Ishikawa (cell line): ENCODE measurements around the gene TP53BP1.

Experiments
- CEBPB ChIP-seq: IDR thresholded peaks from 2 replicates; pipeline ENCODE4 v1.6.1; 2012
- CREB1 ChIP-seq: IDR thresholded peaks from 2 replicates; pipeline ENCODE4 v1.6.1; 2012; ENCODE audit warnings: low read depth
- EGR1 ChIP-seq: IDR thresholded peaks from 2 replicates; pipeline ENCODE4 v1.6.1; 2012
- EP300 ChIP-seq: IDR thresholded peaks from 2 replicates; pipeline ENCODE4 v1.6.1; 2012; ENCODE audit warnings: borderline replicate concordance
- FOXM1 ChIP-seq: IDR thresholded peaks from 2 replicates; pipeline ENCODE4 v1.6.1; 2012; ENCODE audit warnings: low read depth, borderline replicate concordance
- MAX ChIP-seq: IDR thresholded peaks from 2 replicates; pipeline ENCODE4 v1.6.1; 2012
- NFIC ChIP-seq: IDR thresholded peaks from 2 replicates; pipeline ENCODE4 v1.6.1; 2012
- RAD21 ChIP-seq: IDR thresholded peaks from 2 replicates; pipeline ENCODE4 v1.6.1; 2012; ENCODE audit warnings: low read depth
- REST ChIP-seq: IDR thresholded peaks from 2 replicates; pipeline ENCODE4 v1.6.1; 2012; ENCODE audit warnings: low read depth, mild to moderate bottlenecking
- TAF1 ChIP-seq: IDR thresholded peaks from 2 replicates; pipeline ENCODE4 v1.6.1; 2012; ENCODE audit warnings: low read depth, mild to moderate bottlenecking
- TCF12 ChIP-seq: IDR thresholded peaks from 2 replicates; pipeline ENCODE4 v1.6.1; 2012; ENCODE audit warnings: low read depth
- TEAD4 ChIP-seq: IDR thresholded peaks from 2 replicates; pipeline ENCODE4 v1.6.1; 2012
- YY1 ChIP-seq: IDR thresholded peaks from 2 replicates; pipeline ENCODE4 v1.6.1; 2012; ENCODE audit warnings: low read depth
- ZBTB7A ChIP-seq: IDR thresholded peaks from 2 replicates; pipeline ENCODE4 v1.6.1; 2012; ENCODE audit warnings: low read depth
- TF ChIP-seq, protein P1 (sequence below): IDR thresholded peaks from 2 replicates; pipeline ENCODE4 v1.6.1; 2012

Gene TP53BP1

DNA sequence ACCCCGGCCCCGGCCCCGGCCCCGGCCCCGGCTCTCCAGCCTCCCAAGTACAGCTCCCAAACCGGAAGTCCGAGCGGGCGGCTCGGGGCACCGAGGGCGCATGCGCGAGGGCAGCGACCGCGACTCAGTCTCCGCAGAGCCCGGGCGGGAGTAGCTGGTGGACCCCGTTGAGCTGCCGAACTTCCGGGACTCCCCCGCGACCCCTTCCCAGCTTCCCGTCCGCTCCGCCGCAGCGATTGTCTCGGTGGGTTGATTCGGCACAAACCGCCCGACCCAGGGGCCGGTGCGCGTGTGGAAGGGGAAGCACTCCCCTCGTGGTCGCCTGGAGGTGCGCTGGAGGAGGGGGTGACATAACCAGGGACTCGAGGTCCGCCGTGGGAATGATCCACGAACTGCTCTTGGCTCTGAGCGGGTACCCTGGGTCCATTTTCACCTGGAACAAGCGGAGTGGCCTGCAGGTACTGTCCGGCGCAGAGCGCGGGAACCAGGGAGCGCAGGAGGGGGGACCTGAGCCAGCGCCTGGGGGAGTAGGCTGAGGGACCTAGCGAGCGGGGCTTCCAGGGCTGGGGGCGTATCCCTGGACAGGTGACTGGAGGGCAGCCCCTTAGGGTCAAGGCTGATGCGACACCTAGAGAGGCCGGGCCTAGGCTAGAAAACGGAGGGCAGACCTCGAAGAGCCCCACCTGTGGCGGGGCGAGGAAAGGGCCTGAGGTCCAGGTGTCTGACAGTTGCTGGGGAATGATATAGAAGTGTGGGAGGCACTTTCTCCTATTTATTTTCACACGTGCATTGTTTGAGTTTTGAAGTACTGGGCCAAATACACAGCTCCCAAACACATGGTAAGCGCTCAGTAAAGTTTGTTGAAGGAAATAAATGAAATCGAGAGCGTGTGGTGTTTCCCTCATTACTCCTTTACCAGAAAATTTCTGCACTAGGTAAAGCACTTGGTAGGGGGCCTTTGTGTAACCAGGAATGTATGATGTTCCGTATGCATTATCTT is 121.7 kb downstream of the TP53BP1 start, which contains the start of the genes TUBGCP4 and ZSCAN29:
TUBGCP4 (plus strand) TSS at position 127 of the 1,000 bp plus-strand sequence; CDS start at position 381, 254 bp downstream.
ZSCAN29 (minus strand) TSS at position 69 of the 1,000 bp plus-strand sequence. CDS start 1,130 bp downstream, outside the sequence.
- peak; percentile 85 for TF ChIP-seq ZBTB7A
- peak; percentile 83 for TF ChIP-seq TAF1
- TF ChIP-seq YY1, result peak; percentile 26; the same call in 1 of the 2 replicates
- TF ChIP-seq CREB1, result no peak
- no peak for TF ChIP-seq NFIC
- no peak for TF ChIP-seq EGR1
- TF ChIP-seq FOXM1, result no peak
- TF ChIP-seq EP300, result no peak
- TF ChIP-seq TEAD4, result no peak
- TF ChIP-seq, protein P1, sequence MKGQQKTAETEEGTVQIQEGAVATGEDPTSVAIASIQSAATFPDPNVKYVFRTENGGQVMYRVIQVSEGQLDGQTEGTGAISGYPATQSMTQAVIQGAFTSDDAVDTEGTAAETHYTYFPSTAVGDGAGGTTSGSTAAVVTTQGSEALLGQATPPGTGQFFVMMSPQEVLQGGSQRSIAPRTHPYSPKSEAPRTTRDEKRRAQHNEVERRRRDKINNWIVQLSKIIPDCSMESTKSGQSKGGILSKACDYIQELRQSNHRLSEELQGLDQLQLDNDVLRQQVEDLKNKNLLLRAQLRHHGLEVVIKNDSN, result 0 out of 2 replicates have a peak, but pooled peaks have one; percentile 9
- TF ChIP-seq RAD21, result no peak
- no peak for TF ChIP-seq CEBPB
- TF ChIP-seq TCF12, result no peak; the same call in 1 of the 2 replicates
- TF ChIP-seq MAX, result no peak; the same call in 1 of the 2 replicates
- no peak for TF ChIP-seq REST

- TF ChIP-seq REST (0 out of 2 replicates have a peak, but pooled peaks have one; percentile 7), YY1 (no peak)
These were observed 122.5 kb downstream of the TP53BP1 start for GRCh38 chr15:43370310-43370974.

GRCh38 chr15:43361313-43361903 is 131.5 kb downstream of the TP53BP1 start:
- TF ChIP-seq NFIC (no peak), ZBTB7A (no peak), RAD21 (no peak), CEBPB (no peak), CREB1 (no peak)

DNA sequence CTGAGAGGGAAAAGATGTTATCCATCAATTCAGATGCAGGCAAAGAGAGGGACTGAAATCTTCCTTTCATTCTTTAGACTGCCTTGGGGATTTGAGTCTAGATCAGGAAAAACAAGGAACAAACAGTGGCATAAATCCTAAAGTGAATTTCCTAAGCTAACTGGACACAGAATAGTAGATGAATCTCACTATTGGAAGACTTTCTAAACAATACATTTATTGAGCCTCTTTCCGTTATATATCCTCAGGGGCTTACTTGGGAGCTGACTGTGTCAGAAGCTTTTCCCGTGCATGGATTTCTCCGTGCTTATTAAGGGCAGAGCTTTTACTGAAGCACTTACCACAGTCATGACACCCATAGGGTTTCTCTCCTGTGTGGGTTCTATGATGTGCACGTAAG is 132.1 kb downstream of the TP53BP1 start:
- TF ChIP-seq NFIC (no peak), EGR1 (no peak), TEAD4 (no peak), REST (no peak), FOXM1 (no peak), ZBTB7A (no peak), TAF1 (no peak), TCF12 (no peak), CEBPB (no peak), EP300 (no peak), YY1 (no peak), MAX (no peak), RAD21 (no peak), CREB1 (no peak)
- TF ChIP-seq, protein P1, result no peak
